Transverse colon (tissue), 4 donors: ENCODE results near the gene FAM241A. TPM values are rescaled to one million over a fixed set of nuclear protein-coding genes. Genes with fewer than 3 reads are reported as not detected.
"Not testable (repeated sequence)": the region's sequence is repeated elsewhere in the genome, so short reads cannot be mapped to it uniquely, and the experiment has no call there.

Experiments
- DNase-seq: peaks from one replicate; pipeline ENCODE4 v3.0.0-alpha.2; 2019
- H3K27ac ChIP-seq, 4 donors: fragments of 200-600 bp; sonication (generic); 2 replicates each; pipeline ENCODE4 v1.5.1; 2016 to 2018; ENCODE audit warnings: inconsistent platforms in 4 of 4
- H3K27me3 ChIP-seq: fragments of 200-600 bp; sonication (generic); 2 replicates; pipeline ENCODE4 v1.5.1; 2017; ENCODE audit warnings: inconsistent platforms
- H3K36me3 ChIP-seq, 4 donors: fragments of 200-600 bp; sonication (generic); 2 replicates each; pipeline ENCODE4 v1.5.1; 2017 to 2019; ENCODE audit warnings: inconsistent platforms in 4 of 4
- H3K4me1 ChIP-seq, 4 donors: fragments of 200-600 bp; sonication (generic); 2 replicates each; pipeline ENCODE4 v1.5.1; 2017 to 2020; ENCODE audit warnings: inconsistent platforms in 4 of 4
- H3K4me3 ChIP-seq, 4 donors: fragments of 200-600 bp; sonication (generic); 1 replicate in 1 of 4; 2 replicates in 3 of 4; pipeline versions ENCODE4 v1.5.1 to v1.6.1; 2017 to 2019; ENCODE audit warnings: inconsistent platforms in 4 of 4
- H3K9me3 ChIP-seq, 2 donors: fragments of 200-600 bp; sonication (generic); 2 replicates each; pipeline ENCODE4 v1.5.1; 2017 to 2019; ENCODE audit warnings: inconsistent platforms in 2 of 2
- CTCF ChIP-seq, 5 experiments: fragments of 200-600 bp in 3 of 5; fragments of 450-650 bp in 2 of 5; sonication (generic) in 3 of 5; IDR thresholded peaks; 1 replicate in 2 of 5; 2 replicates in 3 of 5; pipeline ENCODE4 v1.5.1; 2016 to 2017; ENCODE audit warnings: antibody characterized with exemption in 5 of 5, inconsistent platforms in 3 of 5, mild to moderate bottlenecking in 2 of 5, moderate library complexity in 1 of 5
- EP300 ChIP-seq: sonication (generic); formaldehyde crosslinking; IDR thresholded peaks from one replicate; pipeline ENCODE4 v1.6.1; 2017; ENCODE audit warnings: antibody characterized with exemption, low read depth
- POLR2A ChIP-seq: fragments of 450-650 bp; IDR thresholded peaks from one replicate; pipeline ENCODE4 v1.6.1; 2016; ENCODE audit warnings: antibody characterized with exemption, mild to moderate bottlenecking, moderate library complexity
- POLR2AphosphoS5 ChIP-seq, 3 donors: sonication (generic); formaldehyde crosslinking; IDR thresholded peaks; one replicate each; pipeline ENCODE4 v1.6.1; 2016; ENCODE audit warnings: antibody characterized with exemption in 3 of 3
- WGBS, 2 donors: methylation state at CpG; one replicate each; pipeline ENCODE4 v1.1.5; 2018; ENCODE audit warnings: low coverage in 1 of 2; 5-methylcytosine and 5-hydroxymethylcytosine counted together
- in situ Hi-C, 4 donors: fragments of 200-750 bp; cut with MboI; loops; one replicate each; pipeline versions ENCODE4 v1.15.0 to v1.15.1; 2017; ENCODE audit warnings: low sequenced_read_pairs in 3 of 4, low pct_ligation_motif_present in 1 of 4, low pct_unique_long_range_greater_than_20kb in 1 of 4
- intact Hi-C: fragments of 100-400 bp; cut with DNase I; formaldehyde crosslinking; loops from one replicate; pipeline ENCODE4 v1.15.1; 2023; ENCODE audit warnings: low total_unique reads
- total RNA-seq, 4 donors: library from RNA; depleted of rRNA; stranded (reverse); fragments of >200 nt; gene quantifications; one replicate each; pipeline ENCODE4 v1.1.0, GENCODE V29; 2016

FAM241A gene
- total RNA-seq, 4 donors from 2014 or later: 0.37 to 4.4 (median 1.7) TPM

- Histone ChIP-seq H3K36me3 (no peaks in the 10 kb centered on the region), H3K4me3 (no peak overlapping the region), H3K27me3 (no peaks in the 10 kb centered on the region), H3K27ac (no peak overlapping the region), H3K4me1 (no peaks in the 10 kb centered on the region), H3K9me3 (no peaks in the 10 kb centered on the region)
- WGBS, 2 donors: 79% methylated on average over 3 of the region's 3 CpGs
- intact Hi-C loops (no loop called here), in situ Hi-C loops (no loop called here)
- DNase-seq: no peak
- TF ChIP-seq POLR2AphosphoS5 (IDR thresholded peaks at IDR 0.05) (no peak), EP300 (no peak), CTCF (IDR thresholded peaks at IDR 0.05) (no peak), POLR2A (no peak)
Observed at GRCh38 chr4:112170451-112170993, 25.3 kb downstream of the FAM241A start.

GRCh38 chr4:112171051-112171763 is 26.0 kb downstream of the FAM241A start:
- intact Hi-C loops, H3K4me3 ChIP-seq, H3K27ac ChIP-seq, in situ Hi-C loops, H3K4me1 ChIP-seq, DNase-seq, H3K9me3 ChIP-seq, H3K36me3 ChIP-seq, H3K27me3 ChIP-seq: not testable (repeated sequence)
- 79 to 87% methylated on average over 7 to 16 of the region's 16 CpGs for WGBS, 2 donors

- TF ChIP-seq CTCF (IDR thresholded peaks at IDR 0.05): no peak
- TF ChIP-seq EP300: no peak
- no peak for TF ChIP-seq POLR2AphosphoS5 (IDR thresholded peaks at IDR 0.05)
- TF ChIP-seq POLR2A: no peak
- no peak overlapping the region for H3K27ac ChIP-seq
- no peaks in the 10 kb centered on the region for H3K4me1 ChIP-seq
- intact Hi-C loops (no loop called here), in situ Hi-C loops (no loop called here)
- no peaks in the 10 kb centered on the region for H3K36me3 ChIP-seq
- no peak for DNase-seq
- WGBS, 2 donors: 71 to 77% methylated on average over 1 of the region's 1 CpG
- H3K4me3 ChIP-seq: no peak overlapping the region
- H3K27me3 ChIP-seq: no peaks in the 10 kb centered on the region
- H3K9me3 ChIP-seq: no peaks in the 10 kb centered on the region
Observed at GRCh38 chr4:112172180-112172579, 26.9 kb downstream of the FAM241A start.

- TF ChIP-seq CTCF (IDR thresholded peaks at IDR 0.05) (no peak), POLR2A (no peak), EP300 (no peak), POLR2AphosphoS5 (IDR thresholded peaks at IDR 0.05) (no peak)
- intact Hi-C loops: no loop called here
- no peak overlapping the region for H3K27ac ChIP-seq
- H3K4me1 ChIP-seq: no peaks in the 10 kb centered on the region
- DNase-seq: peak; percentile 18
- no peaks in the 10 kb centered on the region for H3K27me3 ChIP-seq
- no peaks in the 10 kb centered on the region for H3K9me3 ChIP-seq
- in situ Hi-C loops: no loop called here
- 81 to 86% methylated on average over 5 to 8 of the region's 8 CpGs for WGBS, 2 donors
- no peak overlapping the region for H3K4me3 ChIP-seq
- no peaks in the 10 kb centered on the region for H3K36me3 ChIP-seq
Observed at GRCh38 chr4:112173593-112174558, 28.6 kb downstream of the FAM241A start.
